Hepatocyte (in vitro differentiated cells): ENCODE measurements around the gene RASA3.

ENCODE experiments used
- EZH2 ChIP-seq: fragments of 200-600 bp; sonication (generic); IDR thresholded peaks from 2 replicates; pipeline ENCODE4 v1.6.1; 2016; ENCODE audit warnings: antibody characterized with exemption, mild to moderate bottlenecking, borderline replicate concordance
- EZH2phosphoT487 ChIP-seq: fragments of 200-600 bp; sonication (generic); IDR thresholded peaks from one replicate; pipeline ENCODE4 v1.6.1; 2018; ENCODE audit warnings: antibody characterized with exemption, mild to moderate bottlenecking, low read depth, moderate library complexity; ENCODE audit not compliant: unreplicated experiment, severe bottlenecking
- TF ChIP-seq, protein P1 (sequence below): fragments of 200-600 bp; sonication (generic); IDR thresholded peaks from 2 replicates; pipeline ENCODE4 v1.5.1; 2016; ENCODE audit warnings: antibody characterized with exemption, mild to moderate bottlenecking; ENCODE audit not compliant: poor library complexity

GRCh38 chr13:114018461-114019055, 113.9 kb downstream of the RASA3 start:
- TF ChIP-seq, protein P1, sequence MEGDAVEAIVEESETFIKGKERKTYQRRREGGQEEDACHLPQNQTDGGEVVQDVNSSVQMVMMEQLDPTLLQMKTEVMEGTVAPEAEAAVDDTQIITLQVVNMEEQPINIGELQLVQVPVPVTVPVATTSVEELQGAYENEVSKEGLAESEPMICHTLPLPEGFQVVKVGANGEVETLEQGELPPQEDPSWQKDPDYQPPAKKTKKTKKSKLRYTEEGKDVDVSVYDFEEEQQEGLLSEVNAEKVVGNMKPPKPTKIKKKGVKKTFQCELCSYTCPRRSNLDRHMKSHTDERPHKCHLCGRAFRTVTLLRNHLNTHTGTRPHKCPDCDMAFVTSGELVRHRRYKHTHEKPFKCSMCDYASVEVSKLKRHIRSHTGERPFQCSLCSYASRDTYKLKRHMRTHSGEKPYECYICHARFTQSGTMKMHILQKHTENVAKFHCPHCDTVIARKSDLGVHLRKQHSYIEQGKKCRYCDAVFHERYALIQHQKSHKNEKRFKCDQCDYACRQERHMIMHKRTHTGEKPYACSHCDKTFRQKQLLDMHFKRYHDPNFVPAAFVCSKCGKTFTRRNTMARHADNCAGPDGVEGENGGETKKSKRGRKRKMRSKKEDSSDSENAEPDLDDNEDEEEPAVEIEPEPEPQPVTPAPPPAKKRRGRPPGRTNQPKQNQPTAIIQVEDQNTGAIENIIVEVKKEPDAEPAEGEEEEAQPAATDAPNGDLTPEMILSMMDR, result no peak
- TF ChIP-seq EZH2phosphoT487 (no peak), EZH2 (no peak)
